IMR-90 (cell line): Measurements from ENCODE around the gene BBS1. TPM values are rescaled to one million over a fixed set of nuclear protein-coding genes. Genes with fewer than 3 reads are reported as not detected.

Experiments
- ATAC-seq: fragments of 200-7000 bp; cut with Tn5 transposase; 2 replicates; pipeline ENCODE4 v1.9.1; 2020; ENCODE audit warnings: low read depth, mild to moderate bottlenecking, moderate library complexity
- BruUV-seq: library from RNA; stranded (reverse); fragments of 400-500 nt; replicated peaks from 2 replicates; lab custom pipeline; 2021; lab: Mats Ljungman, UMichigan
- CTCF ChIA-PET: fragments of 300-600 bp; formaldehyde crosslinking; extraction: SDS; loops from one replicate; lab custom pipeline; 2021; ENCODE audit warnings: antibody characterized with exemption; lab: Yijun Ruan, JAX
- POLR2A ChIA-PET: fragments of 300-600 bp; sonication (Branson Sonifier 250); formaldehyde crosslinking; loops from one replicate; lab custom pipeline; 2022; ENCODE audit warnings: antibody characterized with exemption; ENCODE audit not compliant: unreplicated experiment; lab: Charles Lee
- DNase-seq: peaks from one replicate; pipeline ENCODE4 v3.0.0; 2013
- H2AFZ ChIP-seq: replicated peaks from 2 replicates; pipeline ENCODE3; 2013; ENCODE audit warnings: low read length, mild to moderate bottlenecking; ENCODE audit not compliant: poor library complexity
- H2AK5ac ChIP-seq: 2 replicates; pipeline ENCODE4 v1.6.1; 2013; ENCODE audit warnings: low read depth, low read length, inconsistent platforms
- H2AK9ac ChIP-seq: replicated peaks from 2 replicates; pipeline ENCODE3; 2013; ENCODE audit warnings: mild to moderate bottlenecking, low read depth, low read length, moderate library complexity; ENCODE audit not compliant: poor library complexity
- H2BK120ac ChIP-seq: 2 replicates; pipeline ENCODE4 v1.6.1; 2013; ENCODE audit warnings: low read depth, low read length, inconsistent platforms
- H2BK15ac ChIP-seq: 3 replicates; pipeline ENCODE4 v1.6.1; 2013; ENCODE audit warnings: low read depth, low read length, inconsistent platforms
- H2BK20ac ChIP-seq: 2 replicates; pipeline ENCODE4 v1.6.1; 2013; ENCODE audit warnings: low read depth, mild to moderate bottlenecking, inconsistent platforms, low read length, moderate library complexity
- H2BK5ac ChIP-seq: 2 replicates; pipeline ENCODE4 v1.6.1; 2013; ENCODE audit warnings: mild to moderate bottlenecking, low read depth, low read length, inconsistent platforms; ENCODE audit not compliant: poor library complexity, severe bottlenecking
- H3K14ac ChIP-seq: replicated peaks from 2 replicates; pipeline ENCODE4 v1.6.1; 2013; ENCODE audit warnings: low read depth, low read length, inconsistent platforms
- H3K18ac ChIP-seq: 2 replicates; pipeline ENCODE4 v1.6.1; 2013; ENCODE audit warnings: low read depth, low read length, control low read depth
- H3K23ac ChIP-seq: 2 replicates; pipeline ENCODE4 v1.6.1; 2013; ENCODE audit warnings: low read depth, low read length, inconsistent platforms
- H3K27ac ChIP-seq: 2 replicates; pipeline ENCODE4 v1.5.1; 2013; ENCODE audit warnings: mild to moderate bottlenecking, control low read depth, low read length; ENCODE audit not compliant: insufficient read depth
- H3K27me3 ChIP-seq: 2 replicates; pipeline ENCODE4 v1.6.1; 2013; ENCODE audit warnings: low read length; ENCODE audit not compliant: control insufficient read depth, insufficient read depth
- H3K36me3 ChIP-seq: 2 replicates; pipeline ENCODE4 v1.6.1; 2013; ENCODE audit warnings: low read length, mixed read lengths; ENCODE audit not compliant: control insufficient read depth, insufficient read depth
- H3K4ac ChIP-seq: 2 replicates; pipeline ENCODE4 v1.6.1; 2013; ENCODE audit warnings: low read depth, low read length, inconsistent platforms
- H3K4me1 ChIP-seq: 2 replicates; pipeline ENCODE4 v1.6.1; 2013; ENCODE audit warnings: low read length, mixed read lengths; ENCODE audit not compliant: control insufficient read depth, insufficient read depth
- H3K4me2 ChIP-seq: 2 replicates; pipeline ENCODE4 v1.6.1; 2013; ENCODE audit warnings: low read depth, mild to moderate bottlenecking, control low read depth, low read length, moderate library complexity
- H3K4me3 ChIP-seq: 2 replicates; pipeline ENCODE4 v1.5.1; 2013; ENCODE audit warnings: low read depth, mild to moderate bottlenecking, control low read depth, low read length, moderate library complexity; ENCODE audit not compliant: insufficient read depth
- H3K56ac ChIP-seq: 2 replicates; pipeline ENCODE4 v1.6.1; 2013; ENCODE audit warnings: low read length, inconsistent platforms; ENCODE audit not compliant: insufficient read depth; ENCODE audit errors: extremely low read depth
- H3K79me1 ChIP-seq, 2 experiments: 2 replicates each; pipeline ENCODE4 v1.6.1; 2013; ENCODE audit warnings: low read length in 2 of 2, inconsistent platforms in 1 of 2, low read depth in 1 of 2
- H3K9ac ChIP-seq: 2 replicates; pipeline ENCODE4 v1.6.1; 2013; ENCODE audit warnings: low read depth, low read length, control low read depth
- H3K9me1 ChIP-seq: 2 replicates; pipeline ENCODE4 v1.6.1; 2013; ENCODE audit warnings: low read length, inconsistent platforms; ENCODE audit not compliant: insufficient read depth
- H3K9me3 ChIP-seq: 2 replicates; pipeline ENCODE4 v1.6.1; 2013; ENCODE audit warnings: low read length; ENCODE audit not compliant: control insufficient read depth, insufficient read depth
- H4K20me1 ChIP-seq: 2 replicates; pipeline ENCODE4 v1.6.1; 2013; ENCODE audit warnings: low read length, inconsistent platforms; ENCODE audit not compliant: insufficient read depth
- H4K5ac ChIP-seq: 2 replicates; pipeline ENCODE4 v1.6.1; 2013; ENCODE audit warnings: mild to moderate bottlenecking, low read depth, low read length, control low read depth
- H4K8ac ChIP-seq, 2 experiments: 2 replicates each; pipeline ENCODE4 v1.6.1; 2013; ENCODE audit warnings: low read depth in 2 of 2, low read length in 2 of 2, control low read depth in 1 of 2, inconsistent platforms in 1 of 2
- H4K91ac ChIP-seq: 2 replicates; pipeline ENCODE4 v1.6.1; 2013; ENCODE audit warnings: low read depth, low read length, inconsistent platforms; ENCODE audit not compliant: insufficient read depth
- BHLHE40 ChIP-seq: fragments of 150-350 bp; IDR thresholded peaks from 2 replicates; pipeline ENCODE4 v1.6.1; 2016; ENCODE audit warnings: mild to moderate bottlenecking, low read depth, low read length
- CEBPB ChIP-seq: IDR thresholded peaks from 2 replicates; pipeline ENCODE4 v1.6.1; 2012; ENCODE audit warnings: low read depth, low read length, improper control_type of control experiment
- FOS ChIP-seq: fragments of 150-350 bp; IDR thresholded peaks from 2 replicates; pipeline ENCODE4 v1.6.1; 2016; ENCODE audit warnings: low read depth, low read length
- MAFK ChIP-seq: IDR thresholded peaks from 2 replicates; pipeline ENCODE4 v1.6.1; 2012; ENCODE audit warnings: low read depth, low read length, improper control_type of control experiment
- MXI1 ChIP-seq: IDR thresholded peaks from 2 replicates; pipeline ENCODE4 v1.6.1; 2012; ENCODE audit warnings: low read depth, mild to moderate bottlenecking, low read length, moderate library complexity, borderline replicate concordance
- NFE2L2 ChIP-seq: fragments of 150-350 bp; IDR thresholded peaks from 2 replicates; pipeline ENCODE4 v1.6.1; 2016; ENCODE audit warnings: low read depth, mild to moderate bottlenecking, low read length
- RAD21 ChIP-seq: IDR thresholded peaks from 2 replicates; pipeline ENCODE4 v1.6.1; 2012; ENCODE audit warnings: low read length, improper control_type of control experiment
- RFX5 ChIP-seq: IDR thresholded peaks from 2 replicates; pipeline ENCODE4 v1.8.0; 2012; ENCODE audit warnings: low read depth, mild to moderate bottlenecking, low read length, moderate library complexity
- USF2 ChIP-seq: fragments of 150-350 bp; IDR thresholded peaks from 2 replicates; pipeline ENCODE4 v1.6.1; 2017; ENCODE audit warnings: mild to moderate bottlenecking, antibody characterized with exemption, low read length, low read depth
- WGBS, 2 experiments: methylation state at CpG; one replicate each; pipeline versions ENCODE4 v1.1.5 to v1.1.7; 2013; ENCODE audit warnings: missing lambda C conversion rate in 2 of 2; ENCODE audit not compliant: insufficient read length in 1 of 2; ENCODE audit errors: extremely low coverage in 2 of 2; 5-methylcytosine and 5-hydroxymethylcytosine counted together
- dilution Hi-C: fragments of 300-500 bp; cut with HindIII; formaldehyde crosslinking; loops from one replicate; pipeline ENCODE4 v1.14.3; 2018; ENCODE audit warnings: low sequenced_read_pairs; ENCODE audit not compliant: unreplicated experiment
- in situ Hi-C: fragments of 300-500 bp; cut with MboI; formaldehyde crosslinking; loops from 3 replicates; pipeline ENCODE4 v1.14.3; 2019; ENCODE audit warnings: low sequenced_read_pairs, inconsistent platforms, mixed read lengths
- intact Hi-C: fragments of 100-400 bp; cut with micrococcal nuclease; formaldehyde crosslinking; loops from 2 replicates; pipeline ENCODE4 v1.10.0; 2022
- polyA plus RNA-seq, 3 experiments: library from polyadenylated mRNA; depleted of rRNA; stranded (reverse); fragments of >200 nt; gene quantifications; 2 replicates each; pipeline ENCODE4 v1.2.3, GENCODE V29; 2012; ENCODE audit warnings: low replicate concordance in 1 of 3
- total RNA-seq: library from RNA; depleted of rRNA; stranded (reverse); fragments of >200 nt; gene quantifications from 2 replicates; pipeline ENCODE4 v1.2.3, GENCODE V29; 2012

BBS1 gene
- total and polyA plus RNA-seq, 2 of the 4 experiments (the other 2 are of a cell fraction): 16.5 to 20.6 TPM

- no peak overlapping the region for H3K9ac ChIP-seq
- no peak overlapping the region for H3K4ac ChIP-seq
- intact Hi-C loops: no loop called here
- DNase-seq (no peak), ATAC-seq (no peak)
- H2AK5ac ChIP-seq: no peak overlapping the region
- H2AFZ ChIP-seq: no peak overlapping the region
- H3K9me3 ChIP-seq: no peaks in the 10 kb centered on the region
- in situ Hi-C loops: no loop called here
- no peaks in the 10 kb centered on the region for H3K4me1 ChIP-seq
- POLR2A ChIA-PET: interaction anchor here (0.6 kb wide), 1 partner anchor 142 kb away, joined by 3 read pairs; no protein-coding TSS in a partner anchor
- no TSS peak for BruUV-seq
- H3K56ac ChIP-seq: no peak overlapping the region
- H3K4me3 ChIP-seq: no peak overlapping the region
- dilution Hi-C loops: no loop called here
- no peak overlapping the region for H3K4me2 ChIP-seq
- no peaks in the 10 kb centered on the region for H3K9me1 ChIP-seq
- no peak overlapping the region for H4K5ac ChIP-seq
- no CpG with 5 or more reads among the region's 5 CpGs for WGBS, 2 experiments
- TF ChIP-seq BHLHE40 (no peak), NFE2L2 (no peak), RFX5 (no peak), MXI1 (no peak), USF2 (no peak), CEBPB (no peak), MAFK (no peak), FOS (no peak), RAD21 (no peak)
- H2BK15ac ChIP-seq: no peak overlapping the region
- H4K20me1 ChIP-seq: no peaks in the 10 kb centered on the region
- CTCF ChIA-PET: interaction anchor here (0.7 kb wide), 2 partner anchors 12 to 20 kb away, joined by 3 to 8 read pairs; partner anchors contain the start of gene BBS1
- no peak overlapping the region for H3K18ac ChIP-seq
- no peak overlapping the region for H2AK9ac ChIP-seq
- no peak overlapping the region for H4K8ac ChIP-seq
- no peak overlapping the region for H2BK20ac ChIP-seq
- no peaks in the 10 kb centered on the region for H3K27me3 ChIP-seq
- H3K23ac ChIP-seq: no peak overlapping the region
- no peak overlapping the region for H2BK5ac ChIP-seq
- H3K36me3 ChIP-seq: peaks cover 29% of the 10 kb centered on the region
- no peak overlapping the region for H4K91ac ChIP-seq
- H3K27ac ChIP-seq: no peak overlapping the region
- no peak overlapping the region for H2BK120ac ChIP-seq
- no peaks in the 10 kb centered on the region for H3K79me1 ChIP-seq
- H3K14ac ChIP-seq: no peak overlapping the region
Measured at GRCh38 chr11:66498506-66498905, 11.9 kb upstream of the BBS1 start.
